GM12892 (cell line): Measurements from ENCODE around the gene KCNJ6.

Source experiments
- POLR2A ChIP-seq: IDR thresholded peaks from 2 replicates; pipeline ENCODE4 v1.6.1; 2011; ENCODE audit warnings: low read depth, low read length, control low read depth
- POLR2AphosphoS5 ChIP-seq: IDR thresholded peaks from 2 replicates; pipeline ENCODE4 v1.6.1; 2011; ENCODE audit warnings: low read depth, low read length, control low read depth

DNA sequence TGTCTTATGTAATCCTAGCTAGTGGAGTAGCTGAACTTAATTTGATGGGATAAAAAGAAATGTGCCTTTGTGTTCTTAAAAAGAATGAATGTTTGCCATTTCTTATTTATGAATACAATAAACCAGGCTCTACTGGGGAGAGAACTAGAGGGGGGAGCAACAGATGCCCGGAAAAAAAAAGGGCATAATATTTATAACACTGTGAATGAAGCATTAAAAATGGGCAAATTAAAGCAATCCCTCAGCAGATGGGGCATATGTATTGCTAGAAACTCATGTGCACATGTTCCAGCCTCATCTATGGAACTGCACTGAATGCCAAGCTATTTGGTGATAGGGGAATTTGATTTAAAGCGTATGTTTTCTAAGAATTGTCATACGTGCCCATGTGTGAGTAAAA, 42.3 kb upstream of the KCNJ6 start:
- TF ChIP-seq POLR2A (no peak), POLR2AphosphoS5 (no peak)
